Measurements from ENCODE around the gene ABCG8.

DNA sequence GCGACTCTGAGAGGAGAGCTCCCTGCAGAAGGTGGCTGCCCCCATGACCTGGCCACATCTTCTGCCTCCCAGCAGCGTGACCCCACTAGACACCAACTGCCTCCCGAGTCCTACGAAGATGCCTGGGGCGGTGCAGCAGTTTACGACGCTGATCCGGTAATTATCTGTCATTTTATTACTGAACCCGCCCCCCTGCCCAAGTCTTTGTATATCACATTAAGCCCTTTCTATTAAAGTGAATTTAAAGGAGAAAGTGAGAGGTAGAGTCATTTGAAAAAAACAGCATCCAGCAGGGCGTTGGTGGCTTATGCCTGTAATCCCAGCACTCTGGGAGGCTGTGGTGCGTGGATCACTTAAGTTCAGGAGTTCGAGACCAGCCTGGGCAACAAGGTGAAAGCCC is 33.4 kb downstream of the ABCG8 start:
- TF ChIP-seq, protein P1, sequence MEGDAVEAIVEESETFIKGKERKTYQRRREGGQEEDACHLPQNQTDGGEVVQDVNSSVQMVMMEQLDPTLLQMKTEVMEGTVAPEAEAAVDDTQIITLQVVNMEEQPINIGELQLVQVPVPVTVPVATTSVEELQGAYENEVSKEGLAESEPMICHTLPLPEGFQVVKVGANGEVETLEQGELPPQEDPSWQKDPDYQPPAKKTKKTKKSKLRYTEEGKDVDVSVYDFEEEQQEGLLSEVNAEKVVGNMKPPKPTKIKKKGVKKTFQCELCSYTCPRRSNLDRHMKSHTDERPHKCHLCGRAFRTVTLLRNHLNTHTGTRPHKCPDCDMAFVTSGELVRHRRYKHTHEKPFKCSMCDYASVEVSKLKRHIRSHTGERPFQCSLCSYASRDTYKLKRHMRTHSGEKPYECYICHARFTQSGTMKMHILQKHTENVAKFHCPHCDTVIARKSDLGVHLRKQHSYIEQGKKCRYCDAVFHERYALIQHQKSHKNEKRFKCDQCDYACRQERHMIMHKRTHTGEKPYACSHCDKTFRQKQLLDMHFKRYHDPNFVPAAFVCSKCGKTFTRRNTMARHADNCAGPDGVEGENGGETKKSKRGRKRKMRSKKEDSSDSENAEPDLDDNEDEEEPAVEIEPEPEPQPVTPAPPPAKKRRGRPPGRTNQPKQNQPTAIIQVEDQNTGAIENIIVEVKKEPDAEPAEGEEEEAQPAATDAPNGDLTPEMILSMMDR (IDR thresholded peaks at IDR 0.05), result no peak
- TF ChIP-seq POLR2A (IDR thresholded peaks at IDR 0.05), result no peak
